Transverse colon (tissue), 3 donors: Measurements from ENCODE around the gene RNASE11.

Source experiments
- CTCF ChIP-seq, 5 experiments: fragments of 200-600 bp in 3 of 5; fragments of 450-650 bp in 2 of 5; sonication (generic) in 3 of 5; IDR thresholded peaks; 1 replicate in 2 of 5; 2 replicates in 3 of 5; pipeline ENCODE4 v1.5.1; 2016 to 2017; ENCODE audit warnings: antibody characterized with exemption in 5 of 5, inconsistent platforms in 3 of 5, mild to moderate bottlenecking in 2 of 5, moderate library complexity in 1 of 5
- POLR2A ChIP-seq: fragments of 450-650 bp; IDR thresholded peaks from one replicate; pipeline ENCODE4 v1.6.1; 2016; ENCODE audit warnings: antibody characterized with exemption, mild to moderate bottlenecking, moderate library complexity

- TF ChIP-seq POLR2A = no peak
- TF ChIP-seq CTCF (IDR thresholded peaks at IDR 0.05) = no peak
Measured at GRCh38 chr14:20608383-20609110, 20.7 kb upstream of the RNASE11 start.
